ENCODE results near the gene P4HTM.

- TF ChIP-seq CTCF (IDR thresholded peaks at IDR 0.05; ENCODE audit: extremely low read depth in 1 of 2, insufficient read depth in 1 of 2, low read depth in 1 of 2, low read length in 2 of 2) (no peak), JUN (IDR thresholded peaks at IDR 0.05; ENCODE audit: borderline replicate concordance, insufficient read depth, insufficient read length, low read depth) (no peak), EZH2 (IDR thresholded peaks at IDR 0.05; ENCODE audit: borderline replicate concordance, low read depth, low read length, severe bottlenecking) (no peak), POLR2AphosphoS5 (IDR thresholded peaks at IDR 0.05; ENCODE audit: insufficient read depth, low read depth, low read length) (no peak)
- TF ChIP-seq, protein P1, sequence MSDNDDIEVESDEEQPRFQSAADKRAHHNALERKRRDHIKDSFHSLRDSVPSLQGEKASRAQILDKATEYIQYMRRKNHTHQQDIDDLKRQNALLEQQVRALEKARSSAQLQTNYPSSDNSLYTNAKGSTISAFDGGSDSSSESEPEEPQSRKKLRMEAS (IDR thresholded peaks at IDR 0.05; ENCODE audit: insufficient read depth, insufficient read length), result no peak
These were observed 38.3 kb upstream of the P4HTM start for GRCh38 chr3:48951764-48952163.

All from endothelial cell of umbilical vein (primary cell).